Heart right ventricle (tissue), 16 donors: ENCODE measurements around the gene RBM20. TPM values are rescaled to one million over a fixed set of nuclear protein-coding genes. Genes with fewer than 3 reads are reported as not detected.

Experiments used
- ATAC-seq, 8 donors: fragments of 200-7000 bp; cut with Tn5 transposase; one replicate each; pipeline ENCODE4 v1.9.1; 2020; ENCODE audit warnings: mild to moderate bottlenecking in 8 of 8, moderate library complexity in 8 of 8, moderate number of reproducible peaks in 1 of 8
- DNase-seq, 2 donors: peaks; one replicate each; pipeline ENCODE4 v3.0.0-alpha.2; 2020
- H3K27ac ChIP-seq, 10 donors: fragments of 200-600 bp; sonication (generic) in 2 of 10; one replicate each; pipeline versions ENCODE4 v1.5.0 to v1.8.0; 2020 to 2022; ENCODE audit warnings: mild to moderate bottlenecking in 3 of 10
- H3K27me3 ChIP-seq, 7 donors: fragments of 200-600 bp; one replicate each; pipeline ENCODE4 v1.8.0; 2021 to 2022; ENCODE audit warnings: mild to moderate bottlenecking in 2 of 7
- H3K36me3 ChIP-seq, 9 donors: fragments of 200-600 bp; sonication (generic) in 1 of 9; one replicate each; pipeline versions ENCODE4 v1.5.0 to v1.8.0; 2020 to 2022; ENCODE audit warnings: mild to moderate bottlenecking in 2 of 9
- H3K4me1 ChIP-seq, 9 donors: fragments of 200-600 bp; sonication (generic) in 1 of 9; one replicate each; pipeline versions ENCODE4 v1.5.0 to v1.8.0; 2020 to 2022; ENCODE audit warnings: mild to moderate bottlenecking in 4 of 9
- H3K4me3 ChIP-seq, 10 donors: fragments of 200-600 bp; sonication (generic) in 2 of 10; one replicate each; pipeline versions ENCODE4 v1.5.0 to v1.8.0; 2020 to 2022; ENCODE audit warnings: mild to moderate bottlenecking in 7 of 10, moderate library complexity in 2 of 10
- H3K9me3 ChIP-seq, 11 donors: fragments of 200-600 bp in 10 of 11; sonication (generic) in 2 of 11; one replicate each; pipeline versions ENCODE4 v1.5.0 to v1.8.0; 2013 to 2022; ENCODE audit warnings: mild to moderate bottlenecking in 2 of 11, control low read depth in 1 of 11, moderate library complexity in 1 of 11
- CTCF ChIP-seq, 9 donors: fragments of 200-600 bp; sonication (generic) in 2 of 9; IDR thresholded peaks; one replicate each; pipeline versions ENCODE4 v1.5.0 to v1.8.0; 2021 to 2022; ENCODE audit warnings: antibody characterized with exemption in 9 of 9, mild to moderate bottlenecking in 5 of 9, moderate library complexity in 1 of 9
- WGBS, 2 donors: extraction: QIAGEN DNeasy Blood & Tissue Kit; methylation state at CpG; one replicate each; pipeline ENCODE4 v1.1.7; 2013; ENCODE audit warnings: inconsistent platforms in 1 of 2; 5-methylcytosine and 5-hydroxymethylcytosine counted together
- intact Hi-C, 10 donors: fragments of 100-400 bp; cut with DNase I; formaldehyde crosslinking; loops; one replicate each; pipeline versions ENCODE4 v1.11.1 to v1.14.2; 2022
- polyA plus RNA-seq, 2 donors: library from polyadenylated mRNA; stranded (reverse); fragments of 200-250 nt; gene quantifications; one replicate each; pipeline ENCODE4 v1.2.3, GENCODE V29; 2013
- total RNA-seq, 10 donors: library from RNA; stranded (reverse); fragmentation: NEBNext Ultra II Directional in 3 of 10; extraction: Animal tissue kit (Norgen Biotek cat#: 25700) in 3 of 10; gene quantifications; one replicate each; pipeline versions ENCODE4 v1.2.1 to v1.2.4, GENCODE V29; 2021 to 2023
- donor health status: Arrhythmogenic right ventricular cardiomyopathy.
- donor health status: ischemic (EF 13 %, LVEDD 7.1; RV severe dilation, severe dysfunction).
- donor health status: healthy with polysubstance abuse.
- donor health status: DM: no; HTN: yes; CAD: no.
- donor health status: DM: no; HTN: no; CAD: no.
- donor health status: ischemic (EF 25% LVEDD 6.9; RV normal size, moderate dysfunction).
- donor health status: ischemic (EF 25% LVEDD 5.7; RV mildly dilated, moderate dysfunction).
- donor health status: healthy.
- donor health status: DM: yes; HTN: yes; CAD: no.
- donor health status: Ischemic cardiomyopathy.
- donor health status: ischemic (EF 35%, LVEDD 5.7; RV mildly dilated, moderate dysfunction).
- donor health status: nonischemic (EF 11% LVEDD 7.7; RV severe dilation, severe dysfunction).
- donor health status: DM: yes; HTN: yes; CAD: no.
- donor health status: PGD.
- donor health status: ischemic (EF 29% LVEDD 5.4; RV normal size, mild dysfunction).
- donor health status: nonischemic (EF 23%, LVEDD 6.1; RV moderate dilation, normal function).

RBM20 gene
- total and polyA plus RNA-seq, 12 donors = 10.1 to 186 (median 134) TPM

- H3K36me3 ChIP-seq = no peaks in the 10 kb centered on the region
- TF ChIP-seq CTCF (IDR thresholded peaks at IDR 0.05) = no peak
- H3K27ac ChIP-seq = peak overlapping the region in 8 of 10 donors; percentile 1 to 51 (median 26)
- 53 to 69% methylated on average over 9 of the region's 9 CpGs for WGBS, 2 donors
- ATAC-seq = no peak
- H3K4me3 ChIP-seq = no peak overlapping the region
- no peaks in the 10 kb centered on the region for H3K9me3 ChIP-seq
- H3K4me1 ChIP-seq = peaks cover 7 to 96% (median 57%) of the 10 kb centered on the region in 9 donors
- no peak for DNase-seq
- intact Hi-C loops = no loop called here
- no peaks in the 10 kb centered on the region for H3K27me3 ChIP-seq
Measured at GRCh38 chr10:110721406-110722038, 77.4 kb downstream of the RBM20 start.

- no peak for TF ChIP-seq CTCF (IDR thresholded peaks at IDR 0.05)
- Histone ChIP-seq H3K4me3 (no peak overlapping the region), H3K27me3 (no peaks in the 10 kb centered on the region), H3K27ac (peak overlapping the region in 7 of 10 donors; percentile 24 to 79 (median 70)), H3K36me3 (no peaks in the 10 kb centered on the region), H3K4me1 (peaks cover 0 to 85% (median 43%) of the 10 kb centered on the region in 9 donors), H3K9me3 (no peaks in the 10 kb centered on the region)
- WGBS, 2 donors = 62 to 68% methylated on average over 4 of the region's 4 CpGs
- DNase-seq (no peak), ATAC-seq (no peak)
- intact Hi-C loops = no loop called here
Measured at GRCh38 chr10:110723224-110723891, 79.2 kb downstream of the RBM20 start.

GRCh38 chr10:110724116-110724921, 80.2 kb downstream of the RBM20 start:
- peak overlapping the region in 9 of 10 donors; percentile 53 to 79 (median 72) for H3K27ac ChIP-seq
- intact Hi-C loops = no loop called here
- 36 to 54% methylated on average over 7 of the region's 7 CpGs for WGBS, 2 donors
- DNase-seq = no peak
- peak in 6 of 8 donors; percentile 34 to 53 (median 43) for ATAC-seq
- no peaks in the 10 kb centered on the region for H3K27me3 ChIP-seq
- no peak for TF ChIP-seq CTCF (IDR thresholded peaks at IDR 0.05)
- peaks cover 0 to 76% (median 41%) of the 10 kb centered on the region in 9 donors for H3K4me1 ChIP-seq
- H3K4me3 ChIP-seq = no peak overlapping the region
- no peaks in the 10 kb centered on the region for H3K36me3 ChIP-seq
- no peaks in the 10 kb centered on the region for H3K9me3 ChIP-seq

GRCh38 chr10:110724937-110725336, 80.8 kb downstream of the RBM20 start:
- DNase-seq = no peak
- Histone ChIP-seq H3K4me1 (peaks cover 0 to 74% (median 46%) of the 10 kb centered on the region in 9 donors), H3K36me3 (no peaks in the 10 kb centered on the region), H3K9me3 (no peaks in the 10 kb centered on the region), H3K27me3 (no peaks in the 10 kb centered on the region), H3K4me3 (no peak overlapping the region), H3K27ac (peak overlapping the region in 9 of 10 donors; percentile 53 to 79 (median 72))
- intact Hi-C loops = no loop called here
- WGBS, 2 donors = 45 to 55% methylated on average over 4 of the region's 4 CpGs
- no peak for TF ChIP-seq CTCF (IDR thresholded peaks at IDR 0.05)
- peak in 7 of 8 donors; percentile 31 to 64 (median 61) for ATAC-seq
